Keratinocyte (primary cell): ENCODE results near the gene SLC27A1. TPM values are rescaled to one million over a fixed set of nuclear protein-coding genes. Genes with fewer than 3 reads are reported as not detected.

Experiments
- DNase-seq: peaks from one replicate; pipeline ENCODE4 v3.0.0-alpha.2; 2011; ENCODE audit warnings: low read depth, missing footprints, low spot score
- FAIRE-seq: peaks from 2 replicates; lab custom pipeline; 2011; peaks lifted over from hg19 to GRCh38; lab: Jason Lieb, UNC
- H2AFZ ChIP-seq: 2 replicates; pipeline ENCODE4 v1.6.0; 2012; ENCODE audit warnings: low read length, control low read depth, inconsistent platforms; ENCODE audit not compliant: control insufficient read depth
- H3K27ac ChIP-seq: 2 replicates; pipeline ENCODE4 v1.5.1; 2011; ENCODE audit warnings: low read length; ENCODE audit not compliant: control insufficient read depth, insufficient read depth
- H3K27me3 ChIP-seq: 3 replicates; pipeline ENCODE4 v1.6.0; 2011; ENCODE audit warnings: low read length; ENCODE audit not compliant: control insufficient read depth, insufficient read depth; ENCODE audit errors: extremely low read depth
- H3K36me3 ChIP-seq, 2 experiments: 2 replicates in 1 of 2; 3 replicates in 1 of 2; pipeline ENCODE4 v1.5.1; 2011; ENCODE audit warnings: low read length in 2 of 2, mild to moderate bottlenecking in 1 of 2; ENCODE audit not compliant: control insufficient read depth in 2 of 2, insufficient read depth in 2 of 2; ENCODE audit errors: extremely low read depth in 1 of 2
- H3K4me1 ChIP-seq: 3 replicates; pipeline ENCODE4 v1.5.1; 2011; ENCODE audit warnings: low read length; ENCODE audit not compliant: control insufficient read depth, insufficient read depth; ENCODE audit errors: extremely low read depth
- H3K4me2 ChIP-seq: 3 replicates; pipeline ENCODE4 v1.6.0; 2011; ENCODE audit warnings: low read depth, low read length; ENCODE audit not compliant: control insufficient read depth, insufficient read depth; ENCODE audit errors: extremely low read depth
- H3K4me3 ChIP-seq, 3 experiments: fragments of 200-600 bp in 1 of 3; sonication (generic) in 1 of 3; 2 replicates in 2 of 3; 3 replicates in 1 of 3; pipeline ENCODE4 v1.5.1; 2011 to 2016; ENCODE audit warnings: low read length in 3 of 3, mild to moderate bottlenecking in 3 of 3, control low read depth in 2 of 3, inconsistent platforms in 1 of 3, low read depth in 1 of 3, mixed read lengths in 1 of 3, mixed run types in 1 of 3, moderate library complexity in 1 of 3; ENCODE audit not compliant: control insufficient read depth in 2 of 3, insufficient read depth in 2 of 3; ENCODE audit errors: extremely low read depth in 1 of 3
- H3K79me2 ChIP-seq: 2 replicates; pipeline ENCODE4 v1.6.0; 2012; ENCODE audit warnings: low read length; ENCODE audit not compliant: control insufficient read depth, insufficient read depth
- H3K9ac ChIP-seq: 3 replicates; pipeline ENCODE4 v1.6.0; 2011; ENCODE audit warnings: low read length; ENCODE audit not compliant: control insufficient read depth, insufficient read depth; ENCODE audit errors: extremely low read depth
- H3K9me1 ChIP-seq: 3 replicates; pipeline ENCODE4 v1.6.0; 2011; ENCODE audit warnings: low read length; ENCODE audit not compliant: control insufficient read depth, insufficient read depth; ENCODE audit errors: extremely low read depth
- H3K9me3 ChIP-seq: 2 replicates; pipeline ENCODE4 v1.5.1; 2012; ENCODE audit warnings: low read depth, low read length; ENCODE audit not compliant: control insufficient read depth
- H4K20me1 ChIP-seq: 3 replicates; pipeline ENCODE4 v1.6.0; 2011; ENCODE audit warnings: low read length; ENCODE audit not compliant: control insufficient read depth, insufficient read depth; ENCODE audit errors: extremely low read depth
- EZH2 ChIP-seq: IDR thresholded peaks from one replicate; pipeline ENCODE4 v1.6.1; 2012; ENCODE audit warnings: inconsistent platforms, mild to moderate bottlenecking, low read length, moderate library complexity
- dilution Hi-C: fragments of 300-500 bp; cut with MboI; formaldehyde crosslinking; loops from one replicate; pipeline ENCODE4 v1.7.0; 2020; ENCODE audit warnings: low sequenced_read_pairs; ENCODE audit not compliant: extremely low pct_ligation_motif_present
- polyA plus RNA-seq, 5 experiments: library from polyadenylated mRNA; depleted of rRNA in 3 of 5; stranded (reverse) in 3 of 5; stranded (forward) in 1 of 5; unstranded in 1 of 5; fragments of >200 nt; gene quantifications; 1 replicate in 1 of 5; 2 replicates in 3 of 5; 3 replicates in 1 of 5; pipeline versions ENCODE4 v1.2.1 to v1.2.3, GENCODE V29; 2011 to 2012; ENCODE audit warnings: missing spikeins in 2 of 5, low read depth in 1 of 5, low replicate concordance in 1 of 5
- TF ChIP-seq, protein P1 (sequence below), 3 experiments: IDR thresholded peaks in 1 of 3; conservative IDR thresholded peaks in 1 of 3; optimal IDR thresholded peaks in 1 of 3; 2 replicates in 2 of 3; 3 replicates in 1 of 3; pipeline versions ENCODE3 to v1.5.1; 2011; ENCODE audit warnings: low read length in 3 of 3, mild to moderate bottlenecking in 3 of 3, moderate library complexity in 2 of 3, control low read depth in 1 of 3, inconsistent platforms in 1 of 3; ENCODE audit not compliant: insufficient read depth in 2 of 3; ENCODE audit errors: extremely low read depth in 1 of 3

Gene SLC27A1
- polyA plus RNA-seq, 1 donor (not counting 4 experiments of a cell fraction or from before 2014, with no cell fraction given), result 8.4 TPM

DNA sequence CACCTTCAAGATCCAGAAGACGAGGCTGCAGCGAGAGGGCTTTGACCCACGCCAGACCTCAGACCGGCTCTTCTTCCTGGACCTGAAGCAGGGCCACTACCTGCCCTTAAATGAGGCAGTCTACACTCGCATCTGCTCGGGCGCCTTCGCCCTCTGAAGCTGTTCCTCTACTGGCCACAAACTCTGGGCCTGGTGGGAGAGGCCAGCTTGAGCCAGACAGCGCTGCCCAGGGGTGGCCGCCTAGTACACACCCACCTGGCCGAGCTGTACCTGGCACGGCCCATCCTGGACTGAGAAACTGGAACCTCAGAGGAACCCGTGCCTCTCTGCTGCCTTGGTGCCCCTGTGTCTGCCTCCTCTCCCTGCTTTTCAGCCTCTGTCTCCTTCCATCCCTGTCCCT is 34.1 kb downstream of the SLC27A1 start:
- H3K9me3 ChIP-seq, result no peaks in the 10 kb centered on the region
- H3K9me1 ChIP-seq, result no peaks in the 10 kb centered on the region
- no peak overlapping the region for H3K4me3 ChIP-seq
- H3K79me2 ChIP-seq, result peaks cover 18% of the 10 kb centered on the region
- no peak overlapping the region for H3K27ac ChIP-seq
- no peaks in the 10 kb centered on the region for H3K4me1 ChIP-seq
- H3K27me3 ChIP-seq, result no peaks in the 10 kb centered on the region
- no peak for DNase-seq
- H3K36me3 ChIP-seq, result peaks cover 0 to 16% of the 10 kb centered on the region in 2 experiments
- FAIRE-seq, result no peak
- dilution Hi-C loops, result no loop called here
- TF ChIP-seq, protein P1, sequence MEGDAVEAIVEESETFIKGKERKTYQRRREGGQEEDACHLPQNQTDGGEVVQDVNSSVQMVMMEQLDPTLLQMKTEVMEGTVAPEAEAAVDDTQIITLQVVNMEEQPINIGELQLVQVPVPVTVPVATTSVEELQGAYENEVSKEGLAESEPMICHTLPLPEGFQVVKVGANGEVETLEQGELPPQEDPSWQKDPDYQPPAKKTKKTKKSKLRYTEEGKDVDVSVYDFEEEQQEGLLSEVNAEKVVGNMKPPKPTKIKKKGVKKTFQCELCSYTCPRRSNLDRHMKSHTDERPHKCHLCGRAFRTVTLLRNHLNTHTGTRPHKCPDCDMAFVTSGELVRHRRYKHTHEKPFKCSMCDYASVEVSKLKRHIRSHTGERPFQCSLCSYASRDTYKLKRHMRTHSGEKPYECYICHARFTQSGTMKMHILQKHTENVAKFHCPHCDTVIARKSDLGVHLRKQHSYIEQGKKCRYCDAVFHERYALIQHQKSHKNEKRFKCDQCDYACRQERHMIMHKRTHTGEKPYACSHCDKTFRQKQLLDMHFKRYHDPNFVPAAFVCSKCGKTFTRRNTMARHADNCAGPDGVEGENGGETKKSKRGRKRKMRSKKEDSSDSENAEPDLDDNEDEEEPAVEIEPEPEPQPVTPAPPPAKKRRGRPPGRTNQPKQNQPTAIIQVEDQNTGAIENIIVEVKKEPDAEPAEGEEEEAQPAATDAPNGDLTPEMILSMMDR (optimal IDR thresholded peaks at IDR 0.05 in 1 of 3, IDR thresholded peaks at IDR 0.05 in 1 of 3, conservative IDR thresholded peaks at IDR 0.05 in 1 of 3; ENCODE audit: extremely low read depth in 1 of 3, insufficient read depth in 2 of 3, low read length in 3 of 3), result no peak
- no peak for TF ChIP-seq EZH2
- H4K20me1 ChIP-seq, result no peaks in the 10 kb centered on the region
- no peak overlapping the region for H3K4me2 ChIP-seq
- no peak overlapping the region for H3K9ac ChIP-seq
- no peak overlapping the region for H2AFZ ChIP-seq

GRCh38 chr19:17505223-17505622 is 34.9 kb downstream of the SLC27A1 start:
- peaks cover 25% of the 10 kb centered on the region for H3K79me2 ChIP-seq
- no peak overlapping the region for H3K9ac ChIP-seq
- no peak overlapping the region for H3K4me2 ChIP-seq
- H3K9me3 ChIP-seq, result no peaks in the 10 kb centered on the region
- no peak overlapping the region for H3K27ac ChIP-seq
- peaks cover 0 to 14% of the 10 kb centered on the region in 2 experiments for H3K36me3 ChIP-seq
- no peak for FAIRE-seq
- H3K9me1 ChIP-seq, result no peaks in the 10 kb centered on the region
- H2AFZ ChIP-seq, result no peak overlapping the region
- TF ChIP-seq EZH2, result no peak
- TF ChIP-seq, protein P1 (optimal IDR thresholded peaks at IDR 0.05 in 1 of 3, IDR thresholded peaks at IDR 0.05 in 1 of 3, conservative IDR thresholded peaks at IDR 0.05 in 1 of 3; ENCODE audit: extremely low read depth in 1 of 3, insufficient read depth in 2 of 3, low read length in 3 of 3), result no peak
- dilution Hi-C loops, result no loop called here
- H3K4me3 ChIP-seq, result no peak overlapping the region
- H4K20me1 ChIP-seq, result no peaks in the 10 kb centered on the region
- peaks cover under 1% of the 10 kb centered on the region for H3K4me1 ChIP-seq
- no peaks in the 10 kb centered on the region for H3K27me3 ChIP-seq
- DNase-seq, result no peak
